HL-60 (cell line): ENCODE measurements around the gene MAD1L1.

Source experiments
- DNase-seq, 2 experiments: peaks; one replicate each; pipeline ENCODE4 v3.0.0-alpha.2; 2010 to 2020; ENCODE audit warnings: low read depth in 1 of 2, low spot score in 1 of 2
- H3K27ac ChIP-seq: fragments of 250-450 bp; sonication (Bioruptor Pico); replicated peaks from 2 replicates; pipeline ENCODE4 v1.5.1; 2020; ENCODE audit warnings: mild to moderate bottlenecking, moderate library complexity
- H3K27me3 ChIP-seq: fragments of 250-450 bp; sonication (Bioruptor Pico); 2 replicates; pipeline ENCODE4 v1.5.1; 2021; ENCODE audit warnings: mild to moderate bottlenecking, moderate library complexity; ENCODE audit not compliant: insufficient read depth, poor library complexity, severe bottlenecking
- H3K4me3 ChIP-seq: replicated peaks from 2 replicates; pipeline ENCODE4 v1.5.1; 2011; ENCODE audit warnings: mild to moderate bottlenecking, control low read depth, low read length; ENCODE audit not compliant: insufficient read depth
- CTCF ChIP-seq: IDR thresholded peaks from one replicate; pipeline ENCODE4 v1.5.1; 2011; ENCODE audit warnings: low read length, control low read depth, inconsistent platforms; ENCODE audit not compliant: insufficient read depth
- GABPA ChIP-seq: IDR thresholded peaks from 2 replicates; pipeline ENCODE4 v1.6.1; 2012; ENCODE audit warnings: low read depth
- POLR2AphosphoS5 ChIP-seq: IDR thresholded peaks from 2 replicates; pipeline ENCODE4 v1.6.1; 2012; ENCODE audit warnings: low read depth
- REST ChIP-seq: IDR thresholded peaks from 2 replicates; pipeline ENCODE4 v1.6.1; 2012; ENCODE audit warnings: low read depth; ENCODE audit not compliant: insufficient replicate concordance
- SPI1 ChIP-seq: IDR thresholded peaks from 2 replicates; pipeline ENCODE4 v1.6.1; 2012; ENCODE audit warnings: low read depth, mild to moderate bottlenecking, borderline replicate concordance

MAD1L1 gene

GRCh38 chr7:1940402-1940786, 292.4 kb downstream of the MAD1L1 start:
- H3K27ac ChIP-seq: peak overlapping the region; percentile 82
- peak overlapping the region; percentile 54 for H3K4me3 ChIP-seq
- TF ChIP-seq SPI1 (peak; percentile 23; the same call in 1 of the 2 replicates), POLR2AphosphoS5 (peak; percentile 81), REST (peak; percentile 68), CTCF (no peak), GABPA (peak; percentile 50; the same call in 1 of the 2 replicates)
- DNase-seq: peak; percentile 79 to 96
- no peaks in the 10 kb centered on the region for H3K27me3 ChIP-seq

- peak; percentile 28 to 49 for DNase-seq
- peak overlapping the region; percentile 82 for H3K27ac ChIP-seq
- H3K27me3 ChIP-seq: no peaks in the 10 kb centered on the region
- TF ChIP-seq POLR2AphosphoS5: no peak; the same call in 1 of the 2 replicates
- TF ChIP-seq CTCF: no peak
- TF ChIP-seq REST: no peak
- no peak for TF ChIP-seq SPI1
- TF ChIP-seq GABPA: no peak
- H3K4me3 ChIP-seq: peak overlapping the region; percentile 54
Observed at GRCh38 chr7:1939434-1940401, 293.0 kb downstream of the MAD1L1 start.

GRCh38 chr7:1938788-1939433, 293.8 kb downstream of the MAD1L1 start:
- Histone ChIP-seq H3K27me3 (no peaks in the 10 kb centered on the region), H3K4me3 (peak overlapping the region; percentile 54), H3K27ac (peak overlapping the region; percentile 82)
- no peak for TF ChIP-seq POLR2AphosphoS5
- TF ChIP-seq GABPA: no peak
- no peak for TF ChIP-seq SPI1
- TF ChIP-seq CTCF: no peak
- peak; percentile 18 to 63 for DNase-seq
